ENCODE measurements around the gene ATP1B4.
"Not testable (repeated sequence)": the region's sequence is repeated elsewhere in the genome, so short reads cannot be mapped to it uniquely, and the experiment has no call there.

Gene ATP1B4

DNA sequence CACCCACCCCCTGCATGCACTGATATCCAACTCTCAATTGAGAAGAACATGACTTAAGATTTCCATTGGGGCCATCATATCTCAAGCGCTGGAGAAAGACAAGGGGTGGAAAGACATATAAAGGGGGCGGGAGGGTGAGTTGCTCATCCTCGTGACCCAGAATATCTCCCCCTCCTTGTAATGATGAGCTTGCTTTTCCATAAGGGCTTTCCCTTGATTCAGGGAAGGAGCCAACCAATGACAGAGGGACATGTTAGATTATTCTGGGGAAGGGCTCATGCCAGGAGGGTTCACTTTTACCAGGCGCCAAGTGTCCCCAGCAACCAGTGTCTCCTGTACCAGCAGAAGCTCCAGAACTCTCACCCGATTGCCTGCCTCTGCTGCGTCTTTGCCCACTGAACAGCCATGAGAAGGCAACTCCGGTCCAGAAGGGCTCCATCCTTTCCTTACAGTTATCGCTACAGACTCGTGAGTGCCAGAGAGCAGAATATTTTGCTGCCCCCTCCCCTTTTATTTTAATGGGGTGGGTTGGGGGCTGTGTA is at the start of gene ATP1B4:
Gene ATP1B4, plus strand, starts transcription at position 326 of the 542 bp plus-strand sequence. Its CDS starts 80 bp downstream, at position 406.
- no peak for FAIRE-seq

DNA sequence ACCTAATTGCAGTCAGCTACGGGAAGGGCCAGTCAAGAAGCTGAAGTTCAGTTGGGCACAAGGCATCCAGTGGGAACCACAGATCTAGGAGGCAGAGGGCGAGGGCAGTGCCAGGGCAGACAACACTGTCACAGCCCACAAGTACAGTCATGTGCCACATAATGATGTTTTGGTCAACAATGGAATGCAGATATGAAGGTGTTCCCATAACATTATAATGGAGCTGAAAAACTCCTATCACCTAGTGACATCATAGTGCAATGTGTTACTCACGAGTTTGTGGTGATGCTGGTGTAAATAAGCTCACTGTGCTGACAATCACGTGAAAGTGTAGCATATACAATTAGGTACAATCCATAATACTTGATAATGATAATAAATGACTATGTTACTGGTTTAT is 46.1 kb upstream of the ATP1B4 start:
- FAIRE-seq, result peak; percentile 36

DNA sequence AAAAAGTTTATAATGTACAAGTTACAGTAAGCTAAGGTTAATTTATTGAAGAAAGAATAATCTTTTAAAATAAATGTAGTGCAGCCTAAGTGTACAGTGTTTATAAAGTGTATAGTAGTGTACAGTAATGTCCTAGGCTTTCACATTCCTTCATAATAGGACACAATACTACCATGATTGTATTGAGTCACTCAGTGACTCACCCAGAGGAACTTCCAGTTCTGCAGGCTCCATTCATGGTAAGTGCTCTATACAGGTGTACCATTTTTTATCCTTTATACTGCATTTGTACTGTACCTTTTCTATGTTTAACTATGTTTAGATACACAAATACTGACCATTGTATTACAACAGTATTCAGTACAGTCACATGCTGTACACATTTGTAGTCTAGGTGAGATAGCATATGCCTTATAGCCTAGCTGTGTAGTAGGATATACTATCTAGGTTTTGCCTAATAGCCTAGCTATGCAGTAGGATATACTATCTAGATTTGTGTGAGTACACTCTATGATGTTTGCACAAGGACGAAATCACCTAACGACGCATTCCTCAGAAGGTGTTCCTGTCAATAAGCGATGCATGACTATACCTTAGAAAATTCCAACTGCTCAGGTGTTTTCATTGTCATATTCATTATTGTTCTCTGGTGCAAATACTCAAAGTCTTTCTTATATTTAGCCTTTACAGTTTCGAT is 45.2 kb upstream of the ATP1B4 start:
- peak; percentile 65 for FAIRE-seq

DNA sequence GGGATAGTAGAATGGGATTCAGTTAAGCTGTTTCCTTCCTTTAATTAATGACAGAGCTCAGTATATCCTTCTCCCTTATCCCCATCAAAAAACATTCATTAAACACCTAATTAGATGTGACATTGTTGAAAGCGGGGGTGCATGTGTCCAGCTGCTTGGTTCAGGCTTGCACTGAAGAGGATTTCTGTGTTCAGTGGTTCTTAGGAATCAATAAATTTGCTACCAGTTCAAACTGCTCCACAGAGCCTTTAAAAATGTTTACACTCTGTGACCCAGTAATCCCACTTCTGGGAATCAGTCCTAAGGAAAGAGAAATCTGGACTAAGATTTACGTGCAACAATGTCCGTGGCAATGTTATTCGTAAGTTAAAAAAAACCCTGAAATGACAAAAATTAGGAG is 43.5 kb upstream of the ATP1B4 start:
- no peak for FAIRE-seq

DNA sequence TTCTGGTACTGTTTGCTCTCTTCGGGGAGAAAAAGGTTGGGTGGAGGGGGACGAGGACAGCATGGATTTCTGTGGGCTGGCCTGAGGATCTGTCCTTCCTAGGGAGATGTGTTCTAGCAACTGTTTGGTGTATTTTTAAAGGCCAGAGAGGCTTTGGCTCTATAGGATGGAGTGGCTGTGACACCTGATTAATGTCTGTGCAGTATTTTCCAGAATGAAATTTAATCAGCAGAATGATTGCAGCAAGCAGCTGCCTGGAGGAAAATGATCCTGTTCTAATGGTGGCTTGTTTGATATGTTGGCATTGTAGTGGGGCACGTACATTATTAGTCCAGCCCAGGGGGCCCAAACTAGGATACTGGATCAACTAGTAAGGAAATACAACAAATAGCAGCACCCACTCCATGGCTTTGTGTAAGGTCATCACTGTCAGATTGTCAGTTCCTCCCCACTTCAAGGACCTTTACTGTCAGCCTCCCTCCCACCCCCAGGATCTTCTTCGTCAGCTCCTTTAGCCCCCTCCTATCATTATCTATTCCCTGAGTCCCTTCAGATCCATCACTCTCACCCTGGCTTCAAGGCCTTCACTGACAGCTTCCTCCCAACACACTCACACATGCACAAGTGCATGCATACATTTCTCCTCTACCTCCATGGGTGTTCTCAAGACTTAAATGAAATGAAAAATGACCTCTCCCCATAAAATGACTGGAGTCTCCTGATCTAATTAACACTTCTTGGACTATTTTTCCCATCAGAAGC is 40.2 kb upstream of the ATP1B4 start:
- FAIRE-seq, result no peak

DNA sequence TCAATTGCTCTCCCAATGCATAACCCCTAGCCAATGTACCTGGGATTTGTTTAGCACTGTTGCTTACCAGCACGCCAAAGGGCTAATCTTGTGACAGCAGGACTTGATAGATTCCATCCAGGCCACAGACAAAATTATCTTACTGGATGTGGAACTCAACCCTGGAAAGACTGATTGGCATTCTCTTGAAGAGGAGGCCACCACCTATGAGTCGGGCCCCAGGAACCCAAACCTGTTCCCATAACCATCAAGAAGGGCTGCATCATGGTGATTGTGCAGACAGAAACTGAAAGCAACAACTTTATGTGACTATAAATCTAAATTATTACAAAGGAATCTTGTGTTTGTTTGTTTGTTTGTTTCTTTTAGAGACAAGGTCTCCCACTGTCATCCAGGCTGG is 30.8 kb upstream of the ATP1B4 start:
- FAIRE-seq, result no peak

DNA sequence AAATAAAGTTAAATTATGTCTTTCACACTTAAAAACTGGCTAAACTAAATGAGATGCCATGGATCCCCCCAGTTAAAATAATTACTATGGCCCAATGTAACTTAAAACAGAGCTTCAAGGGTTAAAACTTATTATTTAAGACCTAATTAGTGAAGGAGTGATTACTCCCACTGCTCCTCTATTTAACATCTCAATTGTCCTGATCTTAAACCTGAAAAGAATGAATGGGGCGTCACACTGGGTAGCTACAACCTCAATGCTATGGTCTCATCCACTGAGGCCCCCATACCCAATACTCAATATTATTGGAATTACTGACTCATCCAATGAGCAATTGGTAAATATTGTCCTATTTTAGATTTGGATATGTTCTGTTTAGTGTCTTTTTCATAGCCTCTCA is 29.5 kb upstream of the ATP1B4 start:
- no peak for FAIRE-seq

DNA sequence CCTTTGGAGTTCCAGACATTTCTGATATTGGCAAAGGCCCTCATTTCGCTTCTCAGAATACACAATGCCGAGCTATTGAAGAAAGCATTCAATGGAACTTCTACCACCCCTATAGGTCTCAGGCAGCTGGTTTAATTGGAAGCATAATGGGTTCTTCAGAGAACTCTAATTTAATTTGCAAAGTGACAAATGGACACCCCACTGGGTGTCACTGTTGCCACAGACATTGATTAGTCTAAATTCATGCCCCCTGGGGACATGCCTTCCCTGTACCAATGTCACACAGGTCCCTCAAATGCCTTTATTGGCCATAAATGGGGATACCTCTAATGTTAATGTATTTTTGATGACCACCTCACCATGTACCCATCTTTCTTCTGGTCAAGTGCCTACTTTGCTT is 27.7 kb upstream of the ATP1B4 start:
- FAIRE-seq, result no peak

DNA sequence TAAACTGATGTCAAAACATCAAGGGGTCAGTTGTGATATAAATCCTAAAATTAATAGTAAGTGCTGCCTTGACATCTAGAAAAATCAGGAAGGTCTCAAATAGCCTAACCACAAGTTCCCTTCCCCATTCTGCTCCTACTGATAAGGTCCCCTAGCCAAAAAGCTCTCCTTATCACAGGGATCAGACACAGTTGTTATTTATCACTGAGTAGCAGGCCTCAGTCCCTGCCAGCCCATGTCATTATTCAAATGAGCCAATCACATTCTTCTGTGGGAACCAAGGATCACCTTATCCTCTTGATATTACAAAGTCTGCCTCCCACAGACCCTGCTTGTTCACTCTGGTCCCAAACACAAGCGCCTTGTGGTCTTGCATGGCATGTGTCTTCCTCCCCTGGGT is 27.3 kb upstream of the ATP1B4 start:
- FAIRE-seq, result no peak

DNA sequence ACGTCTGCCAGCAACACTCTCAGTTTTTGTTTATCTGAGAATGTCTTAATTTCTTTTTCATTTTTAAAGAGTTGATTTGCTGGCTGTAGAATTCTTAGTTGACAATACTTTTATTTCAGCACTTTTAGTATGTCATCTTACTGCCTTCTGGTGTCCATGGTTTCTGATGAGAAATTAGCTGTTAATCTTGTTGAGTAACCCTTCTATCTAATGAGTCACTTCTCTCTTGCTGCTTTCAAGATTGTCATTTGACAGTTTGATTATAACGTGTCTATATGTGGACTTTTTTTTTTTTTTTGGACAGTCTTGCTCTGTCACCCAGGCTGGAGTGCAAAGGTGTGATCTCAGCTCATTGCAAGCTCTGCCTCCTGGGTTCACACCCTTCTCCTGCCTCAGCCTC is 26.6 kb upstream of the ATP1B4 start:
- no peak for FAIRE-seq

DNA sequence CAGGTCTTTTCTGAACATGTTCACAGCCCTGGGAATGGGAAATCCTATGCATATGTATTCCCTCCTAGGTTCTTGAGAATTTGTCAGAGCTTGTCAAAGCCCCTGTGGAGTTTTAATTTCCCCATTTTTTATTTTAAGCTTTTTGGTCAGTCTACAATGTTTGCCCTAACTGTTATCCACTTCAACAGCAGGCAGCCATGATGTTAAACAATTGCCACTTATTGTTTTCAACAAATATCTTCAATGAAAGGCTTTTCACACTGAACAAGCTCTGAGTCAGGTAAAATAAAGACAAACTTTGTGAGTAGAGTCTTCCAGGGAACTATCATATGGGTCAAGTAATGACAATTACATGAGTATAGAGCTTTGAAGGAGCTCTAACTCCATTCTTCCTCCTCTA is 25.0 kb upstream of the ATP1B4 start:
- no peak for FAIRE-seq

DNA sequence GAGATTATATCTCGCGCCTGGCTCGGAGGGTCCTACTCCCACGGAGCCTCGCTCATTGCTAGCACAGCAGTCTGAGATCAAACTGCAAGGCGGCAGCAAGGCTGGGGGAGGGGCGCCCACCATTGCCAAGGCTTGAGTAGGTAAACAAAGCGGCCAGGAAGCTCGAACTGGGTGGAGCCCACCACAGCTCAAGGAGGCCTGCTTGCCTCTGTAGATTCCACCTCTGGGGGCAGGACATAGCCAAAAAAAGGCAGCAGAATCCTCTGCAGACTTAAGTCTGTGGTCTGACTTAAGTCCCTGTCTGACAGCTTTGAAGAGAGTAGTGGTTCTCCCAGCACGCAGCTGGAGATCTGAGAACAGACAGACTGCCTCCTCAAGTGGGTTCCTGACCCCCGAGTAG is 17.3 kb upstream of the ATP1B4 start:
- FAIRE-seq, result not testable (repeated sequence)

DNA sequence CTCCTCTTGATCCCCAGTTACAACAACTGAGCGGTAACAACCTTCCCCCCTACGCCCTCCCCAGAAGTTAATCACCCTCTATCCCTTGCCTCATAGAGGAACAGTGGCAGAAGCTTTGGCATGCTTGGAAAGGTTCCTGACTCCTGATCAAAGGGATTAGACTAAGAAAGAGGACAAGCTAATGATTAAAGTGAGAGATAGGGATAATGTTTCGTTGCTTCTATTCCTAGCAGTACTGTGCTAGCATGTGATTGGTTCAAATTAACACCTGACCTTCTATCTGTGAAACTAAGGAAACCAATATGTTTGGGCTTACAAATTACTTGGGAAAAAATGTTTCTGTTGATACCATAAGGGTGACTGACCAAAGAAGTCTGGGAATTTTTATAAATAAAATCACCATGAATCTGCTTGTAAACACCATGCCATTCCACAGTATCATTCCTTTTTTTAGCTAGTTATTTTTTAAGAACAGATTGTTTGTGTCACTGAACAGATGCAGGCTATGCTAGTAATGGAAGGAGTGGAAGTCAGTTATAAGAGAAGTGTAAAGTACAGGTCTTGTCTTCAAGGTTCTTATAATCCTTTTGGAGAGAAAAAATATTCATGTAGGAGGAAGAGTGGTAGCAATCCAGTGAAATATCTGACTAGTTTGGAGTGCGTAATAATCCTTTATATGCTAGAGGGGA is 11.3 kb upstream of the ATP1B4 start:
- FAIRE-seq, result peak; percentile 10

DNA sequence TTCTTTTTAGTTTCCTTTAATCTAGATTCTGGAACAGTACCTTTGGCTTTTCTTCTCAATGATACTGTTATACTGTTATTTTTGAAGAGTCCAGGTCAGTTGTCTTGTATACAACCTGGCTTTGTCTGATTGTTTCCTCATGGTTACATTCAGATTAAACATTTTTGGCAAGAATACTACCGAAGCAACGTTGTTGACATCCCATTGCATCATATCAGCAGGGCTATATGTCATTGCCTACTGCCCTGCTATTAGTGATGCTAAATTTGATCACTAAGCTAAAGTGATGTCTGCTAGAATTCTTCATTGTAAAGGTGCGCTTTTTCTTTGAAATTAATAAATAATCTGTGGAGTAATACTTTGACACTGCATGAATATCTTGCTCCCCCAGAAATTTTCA is 5.8 kb upstream of the ATP1B4 start:
- no peak for FAIRE-seq

DNA sequence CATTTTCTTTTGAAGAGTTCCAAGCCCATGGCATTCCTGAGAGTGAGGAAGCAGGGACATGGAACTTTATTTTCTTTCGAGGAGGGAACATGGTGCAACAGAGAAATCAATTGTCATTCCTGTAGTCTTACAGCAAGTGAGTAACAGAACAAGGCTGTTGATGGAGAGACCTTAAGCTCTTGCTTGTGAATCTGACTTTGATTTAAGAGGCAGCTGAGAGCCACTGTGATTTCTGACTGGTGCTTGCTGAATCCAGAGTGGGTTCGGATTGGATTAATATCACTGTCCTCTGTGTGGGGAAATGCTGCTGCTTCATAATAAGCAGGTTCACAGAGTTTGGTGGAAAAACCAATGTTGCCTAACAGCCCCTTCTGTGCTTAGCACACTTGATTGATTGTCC is 4.7 kb upstream of the ATP1B4 start:
- no peak for FAIRE-seq

DNA sequence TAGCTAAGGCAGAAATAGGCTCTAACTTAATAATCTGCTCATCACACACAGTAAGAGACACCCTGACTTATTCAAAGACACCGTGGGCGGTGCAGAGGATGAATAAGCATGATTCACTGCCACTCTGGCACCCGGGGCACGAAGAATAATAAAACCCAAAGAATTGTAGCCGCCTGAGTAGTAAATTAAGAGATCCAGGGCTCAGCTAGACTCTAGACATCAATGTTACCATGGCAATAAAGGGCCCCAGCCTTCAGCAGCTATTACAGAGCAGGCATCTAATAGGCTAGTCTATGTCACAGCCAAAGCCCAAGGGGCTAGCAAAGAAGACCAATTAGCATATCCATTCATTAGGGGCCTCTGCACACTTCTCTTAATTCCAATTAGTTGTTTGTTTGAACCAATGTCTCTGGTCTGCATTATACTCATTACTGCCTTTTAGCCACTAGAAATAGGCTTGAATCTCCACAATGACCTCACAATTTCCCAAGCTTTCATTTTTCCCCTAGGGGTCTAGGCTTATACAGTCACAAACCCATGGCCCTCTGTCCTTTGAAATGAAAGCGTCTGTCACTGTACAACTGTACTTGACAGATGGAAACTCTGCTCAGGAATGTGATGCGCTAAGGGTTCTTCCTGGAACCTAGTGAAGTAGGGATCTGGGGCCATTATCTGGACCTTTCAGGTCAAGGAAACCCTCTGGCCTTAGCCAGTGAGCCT is 3.0 kb upstream of the ATP1B4 start:
- FAIRE-seq, result no peak

DNA sequence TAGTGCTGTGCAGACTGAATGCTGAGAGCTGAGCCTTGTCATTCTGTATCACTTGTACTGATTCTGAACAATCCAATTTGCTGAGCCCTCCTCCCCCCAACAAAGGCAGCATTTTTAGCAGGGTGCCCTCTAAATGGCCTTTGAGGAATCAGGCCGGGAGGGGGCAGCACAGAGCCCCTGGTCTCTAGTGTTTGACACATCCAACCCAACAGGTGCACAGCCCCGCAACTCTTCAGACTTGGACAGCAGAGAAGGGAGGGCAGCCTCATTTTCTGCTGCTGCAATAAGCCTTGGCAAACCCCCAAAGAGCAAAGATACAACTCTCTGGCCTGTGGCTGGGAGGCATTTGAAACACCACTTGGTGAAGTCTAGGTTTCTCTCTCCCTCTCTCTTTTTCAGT is 3.4 kb downstream of the ATP1B4 start:
- FAIRE-seq, result no peak

DNA sequence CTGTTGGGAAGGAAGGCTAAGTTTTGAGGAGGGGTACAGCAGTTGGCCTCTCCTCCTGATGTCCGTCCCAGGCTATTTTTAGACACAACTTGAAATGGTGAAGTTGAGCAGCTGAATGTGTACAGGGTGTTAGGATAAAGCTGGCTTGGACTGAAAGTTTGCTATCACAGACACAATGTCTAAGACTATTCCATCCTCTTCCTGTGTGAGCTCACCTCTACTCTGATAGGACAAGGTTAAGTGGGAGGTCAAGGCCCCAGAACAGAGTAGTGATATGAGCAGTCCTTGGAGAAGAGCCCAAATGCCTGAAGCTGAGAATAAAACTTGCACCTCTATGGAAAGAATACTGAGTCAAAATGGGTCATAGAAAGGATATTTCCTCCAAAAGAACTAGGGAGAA is 4.1 kb downstream of the ATP1B4 start:
- no peak for FAIRE-seq

DNA sequence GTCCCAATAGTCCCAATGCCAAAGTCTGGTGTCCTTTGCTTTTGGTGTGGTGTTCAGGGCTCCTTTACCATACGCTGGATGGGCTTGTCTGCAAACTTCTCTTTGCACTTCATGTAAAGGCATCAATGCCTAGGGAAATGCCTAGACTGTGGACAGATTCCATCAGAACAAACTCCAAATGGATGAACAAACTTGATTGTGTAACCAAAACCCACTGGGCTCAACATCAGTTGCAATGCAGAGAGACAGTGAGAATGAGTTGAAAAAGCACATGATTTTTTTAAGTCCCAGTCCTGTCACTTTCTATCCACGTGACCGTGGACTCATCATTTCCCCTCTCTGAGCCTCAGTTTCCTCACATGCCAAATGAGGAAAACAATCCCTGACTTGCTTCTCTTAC is 4.9 kb downstream of the ATP1B4 start:
- no peak for FAIRE-seq

DNA sequence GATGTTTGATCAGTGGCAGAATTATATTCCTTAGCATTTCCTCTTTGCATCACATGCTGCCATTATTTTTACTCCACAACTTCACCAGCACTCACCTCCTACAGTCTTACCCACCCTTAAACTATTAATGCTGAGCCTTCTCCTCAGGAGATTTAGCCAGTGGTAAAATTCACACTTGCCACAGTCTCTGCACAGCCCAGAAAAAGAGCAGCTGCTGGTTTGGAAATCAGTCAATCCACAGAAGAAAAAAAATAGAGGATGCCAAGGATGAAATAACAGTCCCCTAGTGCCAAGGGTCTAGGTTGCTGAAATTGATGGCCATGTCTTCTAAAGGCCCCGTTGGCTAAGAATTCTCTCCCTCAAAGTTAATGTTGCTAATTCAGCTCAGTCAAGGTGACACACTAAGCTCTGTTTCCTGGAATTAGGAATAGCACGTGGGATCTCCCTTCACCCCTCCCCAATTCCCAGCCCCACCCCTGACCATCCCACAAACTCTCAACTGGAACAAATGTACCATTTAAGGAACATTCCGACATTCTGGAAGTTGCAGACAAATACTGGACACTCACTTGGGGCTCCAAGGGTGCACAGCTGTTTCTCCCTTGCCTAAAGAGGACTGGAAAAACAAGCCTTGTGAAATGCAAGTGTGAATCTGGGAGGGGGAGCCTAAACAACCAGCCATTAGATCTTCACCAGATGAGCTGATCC is 5.7 kb downstream of the ATP1B4 start:
- FAIRE-seq, result no peak

DNA sequence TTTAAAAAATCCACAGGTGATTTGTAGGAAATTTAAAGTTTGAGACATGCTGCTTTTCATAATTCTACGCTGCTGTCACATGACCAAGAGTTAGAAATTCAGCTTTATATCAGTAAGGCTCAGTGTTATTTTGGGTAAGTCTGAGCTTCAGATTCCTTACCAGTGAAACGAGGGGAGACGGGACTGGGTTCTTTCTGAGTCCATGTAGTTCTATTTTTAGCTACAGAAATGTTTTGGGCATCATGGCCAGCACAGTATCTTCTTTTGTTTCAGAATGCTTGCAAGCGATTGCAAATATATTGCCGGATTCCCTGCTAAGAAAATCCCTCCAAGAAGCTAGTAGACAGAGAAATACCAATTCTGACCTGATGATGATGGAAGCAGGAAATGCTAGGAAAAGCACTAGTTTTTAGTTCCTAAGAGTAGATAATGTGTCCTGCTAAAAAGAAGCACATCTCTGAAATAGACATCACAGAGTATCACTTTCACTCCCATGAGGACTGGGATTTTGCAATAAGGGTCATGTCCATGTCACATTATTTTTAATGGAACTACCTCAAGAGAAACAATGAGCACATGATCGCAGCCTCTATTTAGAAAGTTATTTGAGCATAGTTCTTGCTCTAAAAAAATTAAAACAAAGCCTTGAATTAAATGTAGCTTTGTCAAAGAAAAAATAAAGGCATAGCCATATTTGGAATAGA is 10.9 kb downstream of the ATP1B4 start:
- no peak for FAIRE-seq

DNA sequence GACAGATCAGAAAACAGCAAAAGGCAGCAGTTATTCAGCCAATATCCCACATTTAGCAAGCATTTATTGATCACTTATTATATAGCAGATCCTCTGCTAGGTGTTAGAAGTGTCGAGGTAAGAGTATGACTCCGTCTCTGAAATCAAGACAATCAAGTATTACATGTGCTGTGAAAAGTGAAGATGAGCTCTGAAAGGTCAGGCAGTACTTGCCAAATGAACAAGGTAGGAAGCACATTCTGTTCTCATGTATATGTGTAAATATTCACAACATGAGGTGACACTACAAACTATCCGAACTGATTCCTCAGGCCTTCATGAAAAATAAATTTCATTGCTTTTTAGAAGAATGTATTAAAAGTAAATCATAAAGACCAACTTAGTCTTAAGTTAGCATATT is 15.3 kb downstream of the ATP1B4 start:
- no peak for FAIRE-seq
